GM21367 (cell line): ENCODE data around the gene GPR148.

Experiments
- ATAC-seq: cut with Tn5 transposase; IDR thresholded peaks from one replicate; pipeline ENCODE4 v1.9.1; 2021; ENCODE audit not compliant: unreplicated experiment

The GPR148 gene

GRCh38 chr2:130749078-130749477 lies 20.2 kb downstream of the GPR148 start:
- no peak for ATAC-seq

GRCh38 chr2:130749641-130750040 lies 20.8 kb downstream of the GPR148 start:
- no peak for ATAC-seq

- no peak for ATAC-seq
These were observed 25.9 kb downstream of the GPR148 start for GRCh38 chr2:130754811-130755210.

- ATAC-seq: no peak
These were observed 26.6 kb downstream of the GPR148 start, which contains the start of gene AMER3 for GRCh38 chr2:130755256-130756052. TSS of gene AMER3 (plus strand) at chr2:130755540. CDS start at chr2:130762073, 6,533 bp downstream.

GRCh38 chr2:130756053-130756873 lies 27.4 kb downstream of the GPR148 start:
- peak; percentile 58 for ATAC-seq

GRCh38 chr2:130756874-130757668 lies 28.2 kb downstream of the GPR148 start:
- ATAC-seq: no peak

- ATAC-seq: no peak
These were observed 31.3 kb downstream of the GPR148 start for GRCh38 chr2:130759906-130760753.

GRCh38 chr2:130760754-130761751 lies 32.2 kb downstream of the GPR148 start:
- no peak for ATAC-seq

- ATAC-seq: no peak
These were observed 33.4 kb downstream of the GPR148 start for GRCh38 chr2:130762031-130762909.

- no peak for ATAC-seq
These were observed 34.1 kb downstream of the GPR148 start for GRCh38 chr2:130762910-130763385.

GRCh38 chr2:130763405-130763804 lies 34.5 kb downstream of the GPR148 start:
- ATAC-seq: no peak

GRCh38 chr2:130764035-130764820 lies 35.4 kb downstream of the GPR148 start:
- no peak for ATAC-seq

GRCh38 chr2:130764821-130765115 lies 35.9 kb downstream of the GPR148 start:
- ATAC-seq: no peak

GRCh38 chr2:130765464-130765863 lies 36.6 kb downstream of the GPR148 start:
- no peak for ATAC-seq

- no peak for ATAC-seq
These were observed 37.2 kb downstream of the GPR148 start for GRCh38 chr2:130766037-130766436.

- no peak for ATAC-seq
These were observed 38.0 kb downstream of the GPR148 start for GRCh38 chr2:130766711-130767407.

- ATAC-seq: no peak
These were observed 38.5 kb downstream of the GPR148 start for GRCh38 chr2:130767408-130767775.
